GM12875 (cell line): ENCODE results near the gene SVOP.

ENCODE experiments used
- H3K4me3 ChIP-seq: one replicate; pipeline ENCODE4 v1.5.1; 2011; ENCODE audit warnings: low read depth, low read length, control low read depth
- CTCF ChIP-seq: IDR thresholded peaks from 2 replicates; pipeline ENCODE4 v1.5.1; 2011; ENCODE audit warnings: low read depth, mild to moderate bottlenecking, control low read depth, inconsistent platforms, low read length, moderate library complexity, borderline replicate concordance; ENCODE audit not compliant: insufficient read depth

Gene SVOP

DNA sequence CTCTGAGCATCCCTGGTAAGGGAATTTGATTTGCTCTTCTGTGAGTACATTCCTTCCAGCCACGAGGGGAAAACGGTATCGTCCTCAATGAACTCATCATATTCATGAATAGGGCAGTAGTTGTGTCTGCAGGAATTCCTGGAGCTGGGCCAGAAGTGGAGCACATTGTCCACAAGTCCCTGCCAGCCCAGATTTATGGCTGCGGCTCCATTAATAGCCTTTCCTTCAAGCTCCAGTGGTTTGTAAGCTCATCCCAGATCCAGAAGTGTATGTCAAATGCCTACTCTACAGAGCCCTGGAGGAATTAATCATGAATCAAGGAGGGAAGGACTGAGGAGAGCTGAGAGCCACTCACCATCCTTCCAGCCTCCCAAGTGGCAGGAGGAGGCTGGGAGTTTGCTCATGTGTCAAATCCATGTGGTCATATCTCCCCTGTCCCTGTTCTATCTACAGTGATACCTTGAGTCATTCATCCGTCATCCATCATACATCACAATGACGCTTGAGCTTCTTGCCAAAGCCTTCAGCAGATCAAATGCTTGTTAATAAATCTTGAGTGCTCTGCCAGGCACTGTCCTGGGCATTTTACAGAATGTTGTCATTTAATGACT, 65.5 kb downstream of the SVOP start:
- TF ChIP-seq CTCF, result no peak
- no peak overlapping the region for H3K4me3 ChIP-seq

DNA sequence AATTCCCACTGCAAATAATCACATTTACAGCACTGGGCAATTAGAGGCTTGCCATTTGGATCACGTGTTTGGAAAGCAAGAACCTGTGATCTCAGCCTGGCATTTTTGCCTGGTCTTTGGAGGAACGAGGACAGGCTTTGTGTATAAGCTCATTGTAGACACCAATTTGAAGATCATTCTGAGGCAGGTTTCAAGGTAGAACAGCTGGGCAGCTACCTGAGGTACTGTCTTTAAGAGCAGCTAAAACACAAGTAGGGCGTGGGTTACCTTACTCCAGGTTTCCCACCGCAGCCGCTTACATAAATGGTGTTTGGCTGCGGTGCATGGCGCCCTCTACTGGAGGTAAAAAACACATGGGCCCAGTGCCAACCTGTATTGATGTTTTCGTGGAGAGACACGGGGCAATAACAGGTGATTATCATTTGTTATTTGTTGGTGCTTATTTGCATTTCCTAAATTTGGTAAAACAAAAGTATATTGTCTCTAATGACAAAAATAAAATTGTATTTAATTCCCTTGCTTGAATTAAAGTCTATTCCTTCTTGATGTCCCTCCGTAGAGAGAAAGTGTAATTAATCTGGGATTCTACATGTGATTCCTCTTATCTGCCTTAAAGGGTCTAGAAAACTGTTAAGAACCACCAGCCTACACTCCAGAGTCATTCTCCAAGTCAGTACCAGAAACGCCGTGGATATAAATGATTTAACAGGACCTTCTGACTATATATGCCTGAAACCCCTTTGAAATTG, 69.7 kb downstream of the SVOP start:
- no peak overlapping the region for H3K4me3 ChIP-seq
- peak; percentile 81 for TF ChIP-seq CTCF

GRCh38 chr12:108949976-108950375, 70.9 kb downstream of the SVOP start:
- TF ChIP-seq CTCF, result no peak
- no peak overlapping the region for H3K4me3 ChIP-seq

DNA sequence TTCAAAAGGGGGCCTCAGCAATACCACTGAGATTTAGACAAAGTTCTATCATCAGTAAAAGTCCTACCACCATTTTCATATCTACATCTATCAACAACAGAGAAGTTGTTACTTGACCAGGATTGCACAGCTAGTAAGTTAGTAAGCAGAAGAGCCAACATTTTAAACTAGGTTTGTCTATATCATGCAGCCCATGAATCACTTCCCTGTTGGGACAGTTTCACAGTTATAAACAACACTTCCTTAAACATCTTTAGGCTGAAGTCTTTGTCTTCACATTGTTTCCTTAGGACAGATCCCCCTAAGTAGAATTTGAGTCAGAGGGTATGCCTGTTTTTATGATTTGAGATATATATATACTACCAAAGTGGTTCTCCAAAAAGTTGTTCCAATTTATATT, 72.5 kb downstream of the SVOP start:
- TF ChIP-seq CTCF, result no peak

GRCh38 chr12:108947097-108947496, 73.8 kb downstream of the SVOP start:
- H3K4me3 ChIP-seq, result no peak overlapping the region
- TF ChIP-seq CTCF, result no peak

More for the DNA sequence above, 72.5 kb downstream of the SVOP start:
- no peak overlapping the region for H3K4me3 ChIP-seq

DNA sequence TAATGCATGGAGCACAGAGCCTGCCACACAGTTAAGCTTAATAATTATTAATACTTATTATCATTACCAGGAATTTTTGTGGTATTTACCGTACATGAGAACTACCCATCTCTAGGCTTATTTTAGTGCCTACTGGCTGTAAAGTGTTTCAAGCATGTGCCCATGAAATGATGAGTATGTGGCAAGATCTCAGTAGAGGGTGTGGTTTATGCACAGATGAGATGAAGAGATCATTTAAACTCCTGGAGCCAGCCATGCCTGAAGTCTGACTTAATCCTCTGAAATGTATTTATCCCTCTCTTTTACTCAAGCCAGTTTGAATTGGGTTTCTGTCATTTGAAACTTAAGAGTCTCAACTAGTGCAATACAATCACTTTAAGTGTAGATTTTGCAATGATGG, 80.7 kb downstream of the SVOP start:
- no peak overlapping the region for H3K4me3 ChIP-seq
- TF ChIP-seq CTCF, result no peak

DNA sequence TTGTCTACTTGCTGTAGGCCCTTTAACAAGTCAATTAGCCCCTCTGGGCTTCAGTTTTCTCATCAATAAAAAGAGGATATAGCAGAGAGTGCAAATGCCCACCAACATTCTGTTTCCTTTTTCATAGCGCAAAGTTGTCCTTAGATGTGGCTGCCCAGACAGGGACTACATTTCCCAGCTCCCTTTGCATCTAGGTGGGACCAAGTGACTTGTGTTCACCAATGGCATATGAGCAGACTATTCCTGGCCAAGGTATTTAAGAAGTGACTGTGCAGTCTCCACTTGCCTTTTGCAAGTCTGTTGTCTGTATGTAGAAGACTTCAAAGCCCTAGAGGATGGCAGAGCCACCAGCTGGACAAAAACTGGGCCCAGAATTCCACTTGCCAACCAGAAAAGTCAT, 81.3 kb downstream of the SVOP start:
- H3K4me3 ChIP-seq, result no peak overlapping the region
- TF ChIP-seq CTCF, result no peak
